Erythroblast (primary cell): ENCODE data around the gene KLHL29.
A peak's percentile ranks its signal among the peaks of the same experiment; 100 is the strongest.

Experiments
- DNase-seq, 2 experiments: peaks; one replicate each; lab custom pipeline; 2025; lab: John Stamatoyannopoulos, UW
- GATA1 ChIP-seq: IDR thresholded peaks from 2 replicates; pipeline ENCODE4 v1.6.1; 2011; ENCODE audit warnings: low read depth, mild to moderate bottlenecking, control low read depth, low read length, moderate library complexity
- POLR2A ChIP-seq: IDR thresholded peaks from 2 replicates; pipeline ENCODE4 v1.6.1; 2011; ENCODE audit warnings: mild to moderate bottlenecking, low read length

Gene KLHL29

GRCh38 chr2:23757686-23758433 is 372.9 kb downstream of the KLHL29 start:
- peak in 1 of 2 experiments; percentile 64 for DNase-seq
- TF ChIP-seq POLR2A, result no peak
- TF ChIP-seq GATA1, result no peak
